GM23338 (cell line): ENCODE data around the gene CFDP1. TPM values are rescaled to one million over a fixed set of nuclear protein-coding genes. Genes with fewer than 3 reads are reported as not detected.

Experiments
- ATAC-seq: fragments of 200-7000 bp; cut with Tn5 transposase; 3 replicates; pipeline ENCODE4 v1.9.1; 2020
- DNase-seq: peaks from one replicate; pipeline ENCODE4 v3.0.0-alpha.2; 2015; ENCODE audit warnings: low spot score
- H2AFZ ChIP-seq: fragments of 200-600 bp; sonication (generic); 2 replicates; pipeline ENCODE4 v1.8.0; 2016; ENCODE audit warnings: antibody characterized with exemption, mild to moderate bottlenecking, moderate library complexity
- H3F3A ChIP-seq: fragments of 200-600 bp; sonication (generic); replicated peaks from 2 replicates; pipeline ENCODE4 v1.8.0; 2017; ENCODE audit warnings: antibody characterized with exemption, mixed run types, low read depth
- H3K27ac ChIP-seq: fragments of 200-600 bp; sonication (generic); 2 replicates; pipeline ENCODE4 v1.6.1; 2016; ENCODE audit warnings: low read depth
- H3K27me3 ChIP-seq: fragments of 200-600 bp; sonication (generic); 2 replicates; pipeline ENCODE4 v1.8.0; 2016; ENCODE audit warnings: mild to moderate bottlenecking, mixed run types, moderate library complexity; ENCODE audit not compliant: insufficient read depth
- H3K36me3 ChIP-seq: fragments of 200-600 bp; sonication (generic); 2 replicates; pipeline ENCODE4 v1.8.0; 2016; ENCODE audit warnings: mild to moderate bottlenecking; ENCODE audit not compliant: insufficient read depth
- H3K4me1 ChIP-seq: fragments of 200-600 bp; sonication (generic); 2 replicates; pipeline ENCODE4 v1.8.0; 2016; ENCODE audit warnings: mild to moderate bottlenecking, moderate library complexity; ENCODE audit not compliant: insufficient read depth
- H3K4me2 ChIP-seq: fragments of 200-600 bp; sonication (generic); 2 replicates; pipeline ENCODE4 v1.7.1; 2017; ENCODE audit warnings: mixed run types
- H3K4me3 ChIP-seq: fragments of 200-600 bp; sonication (generic); 2 replicates; pipeline ENCODE4 v1.6.1; 2016; ENCODE audit warnings: mixed run types
- H3K79me2 ChIP-seq: fragments of 200-600 bp; sonication (generic); replicated peaks from 2 replicates; pipeline ENCODE4 v1.8.0; 2017; ENCODE audit warnings: mild to moderate bottlenecking; ENCODE audit not compliant: insufficient read depth
- H3K9me2 ChIP-seq: fragments of 200-600 bp; sonication (generic); 2 replicates; pipeline ENCODE4 v1.8.0; 2017; ENCODE audit not compliant: insufficient read depth
- H4K20me1 ChIP-seq: fragments of 200-600 bp; sonication (generic); replicated peaks from 2 replicates; pipeline ENCODE4 v1.8.0; 2017; ENCODE audit warnings: mild to moderate bottlenecking; ENCODE audit not compliant: insufficient read depth
- H3K27ac Mint-ChIP-seq: 2 replicates; pipeline ENCODE4 v1.8.0; 2020; ENCODE audit warnings: inconsistent platforms, mild to moderate bottlenecking, moderate library complexity, mixed read lengths
- H3K27me3 Mint-ChIP-seq: 3 replicates; pipeline ENCODE4 v1.8.0; 2022; ENCODE audit warnings: low read depth, mild to moderate bottlenecking, moderate library complexity, mixed read lengths, inconsistent platforms; ENCODE audit not compliant: insufficient read depth, poor library complexity
- H3K36me3 Mint-ChIP-seq: 3 replicates; pipeline ENCODE4 v1.8.0; 2021; ENCODE audit warnings: low read depth, mild to moderate bottlenecking, inconsistent platforms, moderate library complexity, mixed read lengths
- H3K4me1 Mint-ChIP-seq: 3 replicates; pipeline ENCODE4 v1.8.0; 2020; ENCODE audit warnings: mild to moderate bottlenecking, inconsistent platforms, mixed read lengths
- H3K4me3 Mint-ChIP-seq: 3 replicates; pipeline ENCODE4 v1.8.0; 2021; ENCODE audit warnings: moderate library complexity, mild to moderate bottlenecking, inconsistent platforms, mixed read lengths
- H3K9me3 Mint-ChIP-seq: 3 replicates; pipeline ENCODE4 v1.8.0; 2020; ENCODE audit warnings: moderate library complexity, mild to moderate bottlenecking, inconsistent platforms, mixed read lengths
- CREB1 ChIP-seq: fragments of 250-450 bp; sonication (Bioruptor Pico); IDR thresholded peaks from 2 replicates; pipeline ENCODE4 v1.5.0; 2020; ENCODE audit warnings: low read depth, mild to moderate bottlenecking, moderate library complexity
- CTCF ChIP-seq, 2 experiments: fragments of 200-600 bp in 1 of 2; sonication (generic) in 1 of 2; conservative IDR thresholded peaks; 2 replicates each; pipeline versions ENCODE4 v1.5.1 to v1.6.1; 2016 to 2017; ENCODE audit warnings: antibody characterized with exemption in 2 of 2, low read depth in 2 of 2, mild to moderate bottlenecking in 2 of 2, moderate library complexity in 1 of 2
- ETS1 ChIP-seq: IDR thresholded peaks from 2 replicates; pipeline ENCODE4 v1.6.1; 2016; ENCODE audit warnings: antibody characterized with exemption
- EZH2 ChIP-seq: fragments of 200-600 bp; sonication (generic); IDR thresholded peaks from one replicate; pipeline ENCODE4 v1.8.0; 2017; ENCODE audit warnings: antibody characterized with exemption, mild to moderate bottlenecking, low read depth; ENCODE audit not compliant: unreplicated experiment
- EZH2phosphoT487 ChIP-seq: fragments of 200-600 bp; sonication (generic); IDR thresholded peaks from one replicate; pipeline ENCODE4 v1.8.1; 2018; ENCODE audit warnings: antibody characterized with exemption; ENCODE audit not compliant: unreplicated experiment
- JUNB ChIP-seq: IDR thresholded peaks from one replicate; pipeline ENCODE4 v1.6.1; 2016; ENCODE audit warnings: antibody characterized with exemption; ENCODE audit not compliant: unreplicated experiment
- NANOG ChIP-seq: IDR thresholded peaks from 2 replicates; pipeline ENCODE4 v1.6.1; 2016; ENCODE audit warnings: antibody characterized with exemption, borderline replicate concordance
- POLR2AphosphoS5 ChIP-seq: IDR thresholded peaks from 2 replicates; pipeline ENCODE4 v1.6.1; 2016; ENCODE audit warnings: antibody characterized with exemption, low read depth
- REST ChIP-seq: IDR thresholded peaks from one replicate; pipeline ENCODE4 v1.6.1; 2018; ENCODE audit warnings: antibody characterized with exemption; ENCODE audit not compliant: unreplicated experiment
- STAT1 ChIP-seq: IDR thresholded peaks from one replicate; pipeline ENCODE4 v1.6.1; 2016; ENCODE audit warnings: antibody characterized with exemption; ENCODE audit not compliant: unreplicated experiment
- ZNF114 ChIP-seq: fragments of 250-450 bp; sonication (Bioruptor Pico); IDR thresholded peaks from 2 replicates; pipeline ENCODE4 v1.5.0; 2020; ENCODE audit warnings: mild to moderate bottlenecking, moderate library complexity
- ZNF331 ChIP-seq: fragments of 250-450 bp; sonication (Bioruptor Pico); IDR thresholded peaks from 2 replicates; pipeline ENCODE4 v1.5.0; 2020; ENCODE audit warnings: low read depth, mild to moderate bottlenecking, moderate library complexity
- polyA plus RNA-seq: library from polyadenylated mRNA; unstranded; fragments of >200 nt; fragmentation: Nextera tagmentation; extraction: Ambion mirVana; gene quantifications from 2 replicates; pipeline ENCODE4 v1.2.1, GENCODE V29; 2016
- total RNA-seq: library from RNA; depleted of rRNA; stranded (reverse); fragments of >200 nt; shearing (Covaris generic); gene quantifications from 2 replicates; pipeline ENCODE4 v1.2.3, GENCODE V29; 2014

The CFDP1 gene
- total and polyA plus RNA-seq, 2 experiments from 2014 or later = 89.9 to 224 TPM

- peaks cover 12% of the 10 kb centered on the region; the same call in 2 of the 3 replicates for H3K36me3 Mint-ChIP-seq
- Histone ChIP-seq H3K9me2 (no peaks in the 10 kb centered on the region), H3K36me3 (no peaks in the 10 kb centered on the region), H3K4me1 (no peaks in the 10 kb centered on the region), H3K27ac (no peak overlapping the region), H3K4me3 (no peak overlapping the region), H3K4me2 (no peak overlapping the region), H3F3A (no peaks in the 10 kb centered on the region), H2AFZ (no peak overlapping the region), H3K27me3 (no peaks in the 10 kb centered on the region), H4K20me1 (peaks cover 3% of the 10 kb centered on the region; the same call in 1 of the 2 replicates), H3K79me2 (no peaks in the 10 kb centered on the region)
- TF ChIP-seq REST = no peak
- TF ChIP-seq JUNB = no peak
- no peak for TF ChIP-seq EZH2
- TF ChIP-seq CREB1 = no peak
- TF ChIP-seq CTCF (conservative IDR thresholded peaks at IDR 0.05; ENCODE audit: low read depth in 2 of 2) = no peak
- no peak for TF ChIP-seq EZH2phosphoT487
- TF ChIP-seq ZNF114 (CRISPR knock-in tag) = no peak
- TF ChIP-seq NANOG = no peak
- TF ChIP-seq POLR2AphosphoS5 = no peak
- H3K27me3 Mint-ChIP-seq = no peaks in the 10 kb centered on the region
- no peak overlapping the region for H3K4me3 Mint-ChIP-seq
- DNase-seq (no peak), ATAC-seq (no peak)
- peak overlapping the region; percentile 8; the same call in 1 of the 2 replicates for H3K27ac Mint-ChIP-seq
- H3K4me1 Mint-ChIP-seq = peaks cover 3% of the 10 kb centered on the region; the same call in 1 of the 3 replicates
- H3K9me3 Mint-ChIP-seq = no peaks in the 10 kb centered on the region
Measured at GRCh38 chr16:75361936-75362335, 71.4 kb downstream of the CFDP1 start.

- H3F3A ChIP-seq = no peaks in the 10 kb centered on the region
- TF ChIP-seq JUNB (no peak), STAT1 (no peak), ZNF331 (no peak), EZH2 (no peak), NANOG (no peak), CREB1 (no peak), CTCF (conservative IDR thresholded peaks at IDR 0.05; ENCODE audit: low read depth in 2 of 2) (no peak), ZNF114 (CRISPR knock-in tag) (no peak), ETS1 (no peak), POLR2AphosphoS5 (no peak), EZH2phosphoT487 (no peak)
Measured at GRCh38 chr16:75354170-75354569, 79.1 kb downstream of the CFDP1 start.

More at GRCh38 chr16:75354170-75354569, 79.1 kb downstream of the CFDP1 start:
- ATAC-seq (no peak), DNase-seq (no peak)
- Histone ChIP-seq H3K9me2 (no peaks in the 10 kb centered on the region), H2AFZ (no peak overlapping the region), H3K4me1 (no peaks in the 10 kb centered on the region; the same call in 1 of the 2 replicates), H3K27me3 (no peaks in the 10 kb centered on the region), H3K4me2 (no peak overlapping the region), H4K20me1 (0 out of 2 replicates have a peak, but pooled peaks cover 3% of the 10 kb centered on the region), H3K79me2 (no peaks in the 10 kb centered on the region), H3K27ac (no peak overlapping the region; the same call in 1 of the 2 replicates), H3K36me3 (no peaks in the 10 kb centered on the region), H3K4me3 (no peak overlapping the region)
- no peaks in the 10 kb centered on the region for H3K9me3 Mint-ChIP-seq
- no peaks in the 10 kb centered on the region for H3K4me1 Mint-ChIP-seq
- H3K36me3 Mint-ChIP-seq = peaks cover 5% of the 10 kb centered on the region
- no peak overlapping the region for H3K4me3 Mint-ChIP-seq
- no peaks in the 10 kb centered on the region for H3K27me3 Mint-ChIP-seq
- peak overlapping the region; percentile 56; the same call in 1 of the 2 replicates for H3K27ac Mint-ChIP-seq
